Measurements from ENCODE around the gene OLFML1.

The OLFML1 gene

DNA sequence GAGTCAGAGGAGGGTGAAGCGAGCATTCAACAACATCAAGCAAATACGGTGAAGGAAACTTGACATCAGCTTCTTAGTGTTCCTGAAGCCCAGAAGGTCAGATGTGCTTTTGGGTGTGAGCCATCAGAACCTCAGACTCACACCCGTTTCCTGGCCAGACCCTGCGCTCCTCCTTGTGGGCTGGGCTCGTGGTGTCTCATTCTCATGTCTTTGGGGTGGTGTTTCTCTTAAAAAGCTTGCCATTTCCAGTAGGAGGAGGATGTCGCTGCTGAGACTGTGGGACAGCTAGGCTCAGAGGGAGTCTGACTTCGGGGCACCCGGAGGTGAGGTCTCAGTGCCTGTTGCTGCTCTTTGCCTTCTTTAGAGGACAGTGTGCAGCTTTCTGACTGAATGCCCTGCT lies 52.7 kb downstream of the OLFML1 start:
- peak overlapping the region; percentile 70 for H3K27ac ChIP-seq
- no peak for TF ChIP-seq ZFX (IDR thresholded peaks at IDR 0.05; ENCODE audit: borderline replicate concordance)
- TF ChIP-seq, protein P1, sequence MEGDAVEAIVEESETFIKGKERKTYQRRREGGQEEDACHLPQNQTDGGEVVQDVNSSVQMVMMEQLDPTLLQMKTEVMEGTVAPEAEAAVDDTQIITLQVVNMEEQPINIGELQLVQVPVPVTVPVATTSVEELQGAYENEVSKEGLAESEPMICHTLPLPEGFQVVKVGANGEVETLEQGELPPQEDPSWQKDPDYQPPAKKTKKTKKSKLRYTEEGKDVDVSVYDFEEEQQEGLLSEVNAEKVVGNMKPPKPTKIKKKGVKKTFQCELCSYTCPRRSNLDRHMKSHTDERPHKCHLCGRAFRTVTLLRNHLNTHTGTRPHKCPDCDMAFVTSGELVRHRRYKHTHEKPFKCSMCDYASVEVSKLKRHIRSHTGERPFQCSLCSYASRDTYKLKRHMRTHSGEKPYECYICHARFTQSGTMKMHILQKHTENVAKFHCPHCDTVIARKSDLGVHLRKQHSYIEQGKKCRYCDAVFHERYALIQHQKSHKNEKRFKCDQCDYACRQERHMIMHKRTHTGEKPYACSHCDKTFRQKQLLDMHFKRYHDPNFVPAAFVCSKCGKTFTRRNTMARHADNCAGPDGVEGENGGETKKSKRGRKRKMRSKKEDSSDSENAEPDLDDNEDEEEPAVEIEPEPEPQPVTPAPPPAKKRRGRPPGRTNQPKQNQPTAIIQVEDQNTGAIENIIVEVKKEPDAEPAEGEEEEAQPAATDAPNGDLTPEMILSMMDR (IDR thresholded peaks at IDR 0.05): no peak

DNA sequence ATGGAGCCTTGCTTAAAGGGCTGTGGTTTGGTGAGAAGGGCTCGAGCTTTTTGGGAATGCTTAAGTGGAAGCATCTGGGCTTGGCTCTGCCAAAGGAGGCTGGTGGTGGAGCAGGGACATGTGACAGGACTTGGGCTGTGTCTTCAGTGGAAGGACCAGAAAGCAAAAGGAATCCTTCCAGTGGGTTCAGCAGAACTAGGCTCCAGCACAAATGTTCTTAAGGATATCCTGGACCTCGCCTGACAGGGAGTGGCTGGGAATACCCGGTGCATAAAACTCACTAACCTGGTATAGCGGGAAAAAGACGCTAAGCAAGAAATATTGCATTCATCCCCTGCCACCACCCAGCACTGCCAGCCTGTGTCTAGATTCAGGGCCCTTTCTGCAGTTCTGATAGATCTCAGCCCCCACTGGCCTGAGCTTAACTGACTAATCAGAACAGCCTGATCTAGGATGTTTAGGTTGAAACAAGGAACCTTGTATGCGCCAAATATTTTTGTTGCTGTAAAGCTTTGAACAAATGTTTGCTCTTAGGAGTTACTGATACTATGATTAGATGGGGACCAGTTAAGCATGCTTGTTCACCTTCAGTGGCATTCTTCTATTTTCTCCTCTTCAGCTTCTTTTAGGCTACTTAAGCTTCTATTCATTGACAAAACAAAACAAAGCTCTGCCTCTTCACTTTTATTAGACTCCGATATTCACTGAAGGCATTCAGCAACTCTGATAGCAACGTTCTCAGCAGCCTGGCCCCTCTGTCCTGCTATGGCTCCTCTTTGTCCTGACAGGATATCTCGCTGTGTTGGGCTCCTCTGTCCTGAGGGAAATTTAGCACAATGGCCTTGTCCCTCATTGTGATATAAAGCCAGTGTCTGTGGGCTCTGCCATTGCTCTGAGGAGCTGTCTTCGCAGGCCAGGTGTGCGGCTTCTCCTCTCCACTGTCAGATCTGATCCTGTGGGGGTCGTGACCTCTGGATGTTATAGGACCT lies 53.5 kb downstream of the OLFML1 start:
- TF ChIP-seq ZFX (IDR thresholded peaks at IDR 0.05; ENCODE audit: borderline replicate concordance): no peak
- TF ChIP-seq, protein P1 (IDR thresholded peaks at IDR 0.05): no peak
- H3K27ac ChIP-seq: peak overlapping the region; percentile 70

DNA sequence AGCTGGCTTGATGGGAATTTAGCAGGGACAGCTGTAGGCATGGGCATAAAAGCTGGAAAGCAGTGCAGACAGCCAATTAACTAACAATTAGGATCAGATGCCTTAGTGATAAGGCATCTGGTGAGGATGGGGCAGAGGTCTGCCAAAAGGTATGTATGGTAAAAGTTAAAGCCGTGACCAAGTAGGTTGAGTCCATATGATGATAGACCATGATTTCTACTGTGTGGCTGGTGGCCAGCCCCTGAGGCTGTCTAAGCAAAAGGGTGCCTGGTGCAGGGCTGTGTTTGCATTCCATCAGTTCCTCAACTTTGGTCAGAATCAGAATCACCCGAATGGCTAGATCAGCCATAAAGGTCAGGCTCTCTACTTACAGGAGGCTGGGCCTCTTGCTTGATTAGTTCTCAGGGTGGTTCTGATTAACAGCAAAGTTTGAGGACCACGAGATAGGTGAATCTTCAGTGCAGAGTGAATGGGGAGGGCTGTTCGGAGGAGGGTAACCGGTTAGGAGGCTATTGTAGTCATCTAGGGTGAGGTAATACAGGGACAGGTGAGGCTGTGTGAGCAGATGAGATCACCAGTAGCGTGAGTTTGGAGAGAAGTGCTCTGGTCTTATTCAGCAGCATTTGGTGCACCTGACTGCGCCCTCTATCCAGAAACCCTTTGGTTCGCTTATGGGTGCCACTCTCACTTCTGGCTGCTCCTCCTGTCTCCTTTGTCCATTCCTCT lies 55.7 kb downstream of the OLFML1 start:
- no peak for TF ChIP-seq ZFX (IDR thresholded peaks at IDR 0.05; ENCODE audit: borderline replicate concordance)
- TF ChIP-seq, protein P1 (IDR thresholded peaks at IDR 0.05): no peak
- H3K27ac ChIP-seq: no peak overlapping the region

DNA sequence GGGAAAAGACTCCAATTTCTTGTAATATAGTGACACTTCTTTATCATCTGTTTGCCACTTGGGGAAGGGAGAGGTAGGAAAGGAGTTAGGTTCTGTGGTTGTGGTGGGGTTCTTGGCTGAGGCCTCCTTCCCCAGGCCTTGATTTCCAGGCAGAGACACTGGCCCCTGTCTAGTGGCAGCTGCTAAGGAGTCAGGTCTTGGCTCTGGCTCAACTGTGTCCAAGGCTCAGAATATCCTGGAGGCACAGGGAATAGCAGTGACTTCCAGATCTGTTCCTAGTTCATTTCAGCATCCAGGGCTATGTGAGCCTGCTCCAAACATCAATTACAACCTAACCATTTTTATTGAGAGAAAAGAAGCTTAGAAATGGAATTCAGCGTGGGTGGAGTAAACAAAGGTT lies 58.0 kb downstream of the OLFML1 start:
- no peak overlapping the region for H3K27ac ChIP-seq
- TF ChIP-seq ZFX (IDR thresholded peaks at IDR 0.05; ENCODE audit: borderline replicate concordance): no peak
- TF ChIP-seq, protein P1 (IDR thresholded peaks at IDR 0.05): no peak

DNA sequence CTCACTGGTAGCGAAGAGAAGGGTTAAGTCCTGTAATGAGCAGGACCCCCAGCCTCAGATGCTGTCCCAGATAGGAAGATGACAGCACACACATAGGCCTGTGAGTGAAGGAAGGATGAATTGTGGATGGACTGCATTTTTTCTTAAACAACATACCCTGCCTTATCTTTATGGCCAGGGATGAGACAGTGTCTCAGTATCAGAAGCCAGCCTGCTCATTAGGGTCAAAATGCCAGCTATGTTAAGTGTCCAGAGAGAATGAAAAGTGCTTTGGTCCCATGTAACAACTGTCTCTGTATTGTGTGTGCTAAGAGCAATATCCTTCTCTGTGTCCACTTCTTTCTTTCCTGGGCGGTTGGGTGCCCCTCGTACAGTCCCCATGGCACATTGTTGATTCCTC lies 58.7 kb downstream of the OLFML1 start:
- H3K27ac ChIP-seq: no peak overlapping the region
- TF ChIP-seq, protein P1 (IDR thresholded peaks at IDR 0.05): no peak
- no peak for TF ChIP-seq ZFX (IDR thresholded peaks at IDR 0.05; ENCODE audit: borderline replicate concordance)

DNA sequence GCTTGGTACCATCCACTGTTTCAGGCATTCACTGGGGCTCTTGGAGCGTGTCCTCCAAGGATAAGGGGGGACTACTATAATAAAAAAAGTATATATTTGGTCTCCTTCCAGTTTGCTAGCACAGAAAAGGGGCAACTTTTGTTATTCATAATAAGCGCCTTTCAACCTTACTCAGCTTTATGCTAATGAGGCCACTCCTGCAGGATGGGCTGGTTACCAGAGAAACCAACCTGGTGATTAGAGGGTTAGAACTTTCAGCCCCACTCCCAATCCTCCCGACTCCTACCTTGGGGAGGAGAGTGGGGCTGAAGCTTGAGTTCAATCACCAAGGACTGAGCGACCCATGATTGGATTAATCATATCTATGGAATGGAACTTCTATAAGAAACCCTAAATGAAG lies 60.3 kb downstream of the OLFML1 start:
- no peak overlapping the region for H3K27ac ChIP-seq
- no peak for TF ChIP-seq ZFX (IDR thresholded peaks at IDR 0.05; ENCODE audit: borderline replicate concordance)
- TF ChIP-seq, protein P1 (IDR thresholded peaks at IDR 0.05): no peak
